Stomach (tissue), 4 donors: Measurements from ENCODE around the gene DGLUCY.

Source experiments
- EP300 ChIP-seq: sonication (generic); formaldehyde crosslinking; IDR thresholded peaks from one replicate; pipeline ENCODE4 v1.6.1; 2017; ENCODE audit warnings: antibody characterized with exemption
- POLR2A ChIP-seq, 4 donors: fragments of 450-650 bp; IDR thresholded peaks; one replicate each; pipeline ENCODE4 v1.6.1; 2016; ENCODE audit warnings: antibody characterized with exemption in 4 of 4, control low read depth in 2 of 4, mild to moderate bottlenecking in 1 of 4, moderate library complexity in 1 of 4
- TF ChIP-seq, protein P1 (sequence below), 7 experiments: fragments of 450-650 bp in 4 of 7; fragments of 200-600 bp in 3 of 7; sonication (generic) in 3 of 7; IDR thresholded peaks; one replicate each; pipeline ENCODE4 v1.5.1; 2016 to 2019; ENCODE audit warnings: antibody characterized with exemption in 7 of 7, control low read depth in 2 of 7, mild to moderate bottlenecking in 1 of 7

DNA sequence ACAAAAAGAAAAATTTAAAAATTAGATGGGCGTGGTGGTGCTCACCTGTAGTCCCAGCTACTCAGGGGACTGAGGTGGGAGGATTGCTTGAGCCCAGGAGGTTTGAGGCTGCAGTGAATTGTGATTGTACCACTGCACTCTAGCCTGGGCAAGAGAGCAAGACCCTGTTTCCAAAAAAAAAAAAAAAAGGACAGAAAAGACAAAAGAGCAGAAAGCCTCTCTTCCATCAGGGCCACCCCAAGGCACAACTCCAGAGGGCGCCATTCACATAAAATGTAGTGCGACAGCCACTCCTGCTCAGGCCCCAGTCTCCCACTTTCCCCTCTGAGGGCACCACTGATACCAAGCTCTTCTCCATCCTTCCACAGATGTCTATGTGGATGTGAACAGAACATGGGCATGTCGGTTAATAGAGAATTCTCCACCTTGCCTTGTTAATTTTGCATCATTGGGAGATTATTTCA lies 41.8 kb downstream of the DGLUCY start:
- TF ChIP-seq POLR2A (IDR thresholded peaks at IDR 0.05) (no peak), EP300 (no peak)
- TF ChIP-seq, protein P1, sequence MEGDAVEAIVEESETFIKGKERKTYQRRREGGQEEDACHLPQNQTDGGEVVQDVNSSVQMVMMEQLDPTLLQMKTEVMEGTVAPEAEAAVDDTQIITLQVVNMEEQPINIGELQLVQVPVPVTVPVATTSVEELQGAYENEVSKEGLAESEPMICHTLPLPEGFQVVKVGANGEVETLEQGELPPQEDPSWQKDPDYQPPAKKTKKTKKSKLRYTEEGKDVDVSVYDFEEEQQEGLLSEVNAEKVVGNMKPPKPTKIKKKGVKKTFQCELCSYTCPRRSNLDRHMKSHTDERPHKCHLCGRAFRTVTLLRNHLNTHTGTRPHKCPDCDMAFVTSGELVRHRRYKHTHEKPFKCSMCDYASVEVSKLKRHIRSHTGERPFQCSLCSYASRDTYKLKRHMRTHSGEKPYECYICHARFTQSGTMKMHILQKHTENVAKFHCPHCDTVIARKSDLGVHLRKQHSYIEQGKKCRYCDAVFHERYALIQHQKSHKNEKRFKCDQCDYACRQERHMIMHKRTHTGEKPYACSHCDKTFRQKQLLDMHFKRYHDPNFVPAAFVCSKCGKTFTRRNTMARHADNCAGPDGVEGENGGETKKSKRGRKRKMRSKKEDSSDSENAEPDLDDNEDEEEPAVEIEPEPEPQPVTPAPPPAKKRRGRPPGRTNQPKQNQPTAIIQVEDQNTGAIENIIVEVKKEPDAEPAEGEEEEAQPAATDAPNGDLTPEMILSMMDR (IDR thresholded peaks at IDR 0.05): no peak
